Astrocyte of the spinal cord (primary cell): Measurements from ENCODE around the gene SESTD1.
A peak's percentile ranks its signal among the peaks of the same experiment; 100 is the strongest.

ENCODE experiments used
- DNase-seq: peaks from one replicate; pipeline ENCODE4 v3.0.0; 2011; ENCODE audit warnings: low read depth, low spot score
- H3K4me3 ChIP-seq: 2 replicates; pipeline ENCODE4 v1.5.1; 2011; ENCODE audit warnings: low read depth, mild to moderate bottlenecking, low read length, moderate library complexity
- CTCF ChIP-seq: IDR thresholded peaks from 2 replicates; pipeline ENCODE4 v1.5.1; 2012; ENCODE audit warnings: low read depth, mild to moderate bottlenecking, low read length, inconsistent platforms
- in situ Hi-C: cut with HindIII; loops from 2 replicates; pipeline ENCODE4 v1.10.0; 2017; ENCODE audit warnings: low sequenced_read_pairs

Gene SESTD1

GRCh38 chr2:179264368-179265081, at the start of gene SESTD1:
Gene SESTD1, minus strand, starts transcription at chr2:179264832. Its CDS starts 72,991 bp downstream, at chr2:179191841.
- peak; percentile 33 for DNase-seq
- peak within 1 kb of the TSS; percentile 82 for H3K4me3 ChIP-seq

GRCh38 chr2:179313057-179313456, 48.4 kb upstream of the SESTD1 start:
- no peak overlapping the region for H3K4me3 ChIP-seq
- in situ Hi-C loops, result no loop called here
- no peak for TF ChIP-seq CTCF

More at GRCh38 chr2:179264368-179265081, at the start of gene SESTD1:
- no peak for TF ChIP-seq CTCF
- in situ Hi-C loops, result no loop called here

GRCh38 chr2:179311101-179311500, 46.5 kb upstream of the SESTD1 start:
- no peak for TF ChIP-seq CTCF
- DNase-seq, result peak; percentile 60
- in situ Hi-C loops, result no loop called here
- H3K4me3 ChIP-seq, result no peak overlapping the region

More at GRCh38 chr2:179313057-179313456, 48.4 kb upstream of the SESTD1 start:
- DNase-seq, result no peak

GRCh38 chr2:179307616-179308371, 43.2 kb upstream of the SESTD1 start:
- H3K4me3 ChIP-seq, result no peak overlapping the region
- no peak for TF ChIP-seq CTCF
- in situ Hi-C loops, result no loop called here
- no peak for DNase-seq

- in situ Hi-C loops, result no loop called here
- no peak for DNase-seq
- no peak overlapping the region for H3K4me3 ChIP-seq
- no peak for TF ChIP-seq CTCF
Measured at GRCh38 chr2:179305125-179305524, 40.5 kb upstream of the SESTD1 start.

GRCh38 chr2:179304424-179304823, 39.8 kb upstream of the SESTD1 start:
- H3K4me3 ChIP-seq, result no peak overlapping the region
- no peak for DNase-seq
- in situ Hi-C loops, result no loop called here
- no peak for TF ChIP-seq CTCF
